ENCODE data around the gene RUVBL1.
A peak's percentile ranks its signal among the peaks of the same experiment; 100 is the strongest.

Gene RUVBL1

GRCh38 chr3:128083396-128083795 lies 40.2 kb downstream of the RUVBL1 start:
- no peak for DNase-seq (ENCODE audit: low spot score)

DNA sequence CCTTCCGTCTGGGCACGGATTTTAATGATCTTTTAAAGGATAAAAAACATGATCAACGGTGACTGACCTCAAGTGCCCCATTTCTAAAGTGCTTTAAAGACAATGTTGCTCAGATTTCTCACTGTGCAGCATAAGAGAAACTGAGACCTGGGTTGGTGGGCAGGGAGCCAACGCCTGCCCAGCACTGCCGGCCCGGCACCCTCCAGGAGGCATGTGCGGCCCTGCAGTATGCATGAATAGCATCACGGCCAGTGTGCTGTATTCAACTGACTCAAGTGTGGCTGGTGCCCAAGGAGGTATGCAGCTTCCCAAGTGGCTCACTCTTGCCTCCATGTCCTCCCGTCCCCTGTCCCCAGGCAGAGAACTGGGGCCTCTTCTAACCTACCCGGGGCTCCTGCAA lies 41.1 kb downstream of the RUVBL1 start:
- no peak for DNase-seq (ENCODE audit: low spot score)

GRCh38 chr3:128081846-128082245 lies 41.8 kb downstream of the RUVBL1 start:
- DNase-seq (ENCODE audit: low spot score) = peak; percentile 71

- DNase-seq (ENCODE audit: low spot score) = no peak
Measured at GRCh38 chr3:128081226-128081625, 42.4 kb downstream of the RUVBL1 start.

- DNase-seq (ENCODE audit: low spot score) = peak; percentile 83
Measured at GRCh38 chr3:128080323-128081080, 43.1 kb downstream of the RUVBL1 start.

DNA sequence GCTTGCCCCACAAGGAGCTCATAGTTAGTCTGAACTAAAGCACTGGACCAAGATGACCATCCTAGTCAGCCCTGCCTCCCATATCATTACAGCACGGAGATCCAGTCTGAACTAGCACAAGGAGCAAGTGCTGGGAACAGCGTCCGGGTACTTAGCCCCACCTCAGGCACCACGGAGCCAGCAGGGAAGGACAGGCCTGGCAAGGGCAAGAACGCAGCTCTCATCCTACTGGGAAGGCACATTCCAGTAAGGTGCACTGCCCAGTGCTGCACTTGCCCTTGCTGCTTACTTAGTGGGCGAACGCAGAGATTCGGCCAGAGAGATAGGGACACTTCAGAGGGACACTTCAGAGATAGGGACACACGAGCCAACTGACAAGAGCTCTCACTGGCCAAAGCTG lies 43.8 kb downstream of the RUVBL1 start:
- no peak for DNase-seq (ENCODE audit: low spot score)

DNA sequence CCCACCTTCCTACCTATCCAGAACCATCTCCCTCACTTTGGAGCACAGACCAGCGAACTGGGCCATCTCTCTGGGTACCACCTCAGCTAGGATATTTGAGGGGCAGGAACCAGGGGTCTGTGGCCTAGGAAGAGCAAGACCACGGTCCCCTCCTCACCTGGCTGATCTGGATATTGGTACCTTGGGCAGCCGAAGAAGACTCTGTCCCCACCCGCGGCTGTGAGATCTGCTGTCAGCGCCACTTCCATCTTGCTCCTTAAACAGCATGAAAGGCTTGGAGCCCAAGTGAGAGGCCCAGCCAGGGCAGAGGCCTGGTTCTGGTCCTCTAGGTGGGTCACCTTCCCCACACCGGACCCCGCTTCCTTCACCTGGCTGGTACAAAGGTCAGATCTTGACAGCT lies 44.7 kb downstream of the RUVBL1 start:
- no peak for DNase-seq (ENCODE audit: low spot score)

DNA sequence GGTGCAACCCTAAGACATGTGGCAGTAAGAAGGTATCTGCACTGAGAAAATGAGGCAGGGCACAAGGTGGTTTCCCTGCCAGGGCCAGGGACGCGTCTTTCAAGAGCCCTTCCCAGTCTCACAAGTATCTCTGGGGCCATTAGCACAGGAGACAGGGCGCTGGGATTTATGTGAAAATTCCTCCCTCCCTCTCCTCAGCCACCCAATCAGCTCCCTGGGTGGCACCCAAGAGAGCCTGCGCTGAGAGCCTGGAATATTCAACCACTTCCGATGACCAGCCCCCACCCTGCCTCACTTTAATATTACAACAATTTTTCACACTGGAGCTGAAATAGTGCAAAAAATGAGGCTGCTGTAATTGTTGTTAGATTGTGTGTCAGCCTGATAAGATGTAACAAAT lies 45.3 kb downstream of the RUVBL1 start:
- DNase-seq (ENCODE audit: low spot score) = no peak

DNA sequence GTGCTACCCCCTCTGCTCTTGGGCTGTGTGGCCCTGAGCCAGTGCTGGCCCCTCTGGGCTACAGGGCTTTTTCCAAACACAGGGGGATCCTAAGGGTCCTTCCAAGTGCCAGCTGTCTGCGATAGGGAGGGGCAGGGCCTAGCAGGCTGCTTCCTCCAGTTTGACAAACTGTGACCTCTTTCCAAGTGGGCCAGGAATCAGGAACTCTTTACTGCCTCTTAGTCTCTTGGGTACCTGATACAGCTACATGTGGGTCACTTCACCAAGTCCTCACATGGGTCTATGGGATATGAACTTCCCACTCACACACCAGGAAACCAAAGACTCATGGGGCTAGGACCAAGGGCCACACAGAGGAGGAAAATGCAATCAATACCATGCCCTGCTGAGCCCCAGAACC lies 45.9 kb downstream of the RUVBL1 start:
- no peak for DNase-seq (ENCODE audit: low spot score)

GRCh38 chr3:128077202-128077624 lies 46.4 kb downstream of the RUVBL1 start:
- no peak for DNase-seq (ENCODE audit: low spot score)

DNA sequence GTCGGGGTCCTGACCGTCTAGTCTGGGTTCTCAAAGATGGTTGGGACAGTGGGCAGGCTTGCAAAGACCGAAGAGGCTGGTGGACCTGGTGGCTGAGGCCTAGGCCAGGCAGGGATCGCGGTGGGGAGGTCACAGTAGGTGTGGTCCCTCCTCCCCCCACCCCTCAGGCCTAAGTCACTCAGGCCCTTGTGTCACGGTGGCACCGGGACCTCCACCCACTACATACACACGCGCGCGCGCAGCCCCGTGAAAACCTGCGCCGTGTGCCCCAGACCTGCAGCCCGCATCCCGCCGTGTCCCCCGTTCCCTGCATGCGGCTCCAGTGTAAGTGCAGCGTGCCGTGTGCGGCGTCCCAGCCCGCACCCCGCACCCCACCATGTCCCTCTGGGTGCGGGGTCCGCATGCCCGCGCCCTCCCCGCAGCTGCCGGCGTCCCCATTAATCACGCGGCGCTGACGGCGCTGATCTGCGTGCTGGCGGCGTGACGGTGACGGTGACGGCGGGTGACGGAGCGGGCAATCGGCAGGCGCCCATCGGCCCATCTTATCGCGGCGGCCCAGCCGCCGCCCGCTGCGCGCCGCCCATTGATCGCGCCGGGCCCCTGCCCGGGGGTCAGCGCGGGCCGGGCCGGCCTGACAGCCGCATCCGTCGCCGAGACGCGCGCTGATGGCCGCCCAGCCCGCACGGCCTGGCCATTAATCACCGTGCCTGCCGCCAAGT lies 47.0 kb downstream of the RUVBL1 start:
- DNase-seq (ENCODE audit: low spot score) = no peak

- peak; percentile 88 for DNase-seq (ENCODE audit: low spot score)
Measured at GRCh38 chr3:128075522-128076482, 47.8 kb downstream of the RUVBL1 start.

- DNase-seq (ENCODE audit: low spot score) = no peak
Measured at GRCh38 chr3:128074851-128075521, 48.6 kb downstream of the RUVBL1 start.

- DNase-seq (ENCODE audit: low spot score) = no peak
Measured at GRCh38 chr3:128073807-128074206, 49.8 kb downstream of the RUVBL1 start.

GRCh38 chr3:128073185-128073725 lies 50.4 kb downstream of the RUVBL1 start:
- no peak for DNase-seq (ENCODE audit: low spot score)

DNA sequence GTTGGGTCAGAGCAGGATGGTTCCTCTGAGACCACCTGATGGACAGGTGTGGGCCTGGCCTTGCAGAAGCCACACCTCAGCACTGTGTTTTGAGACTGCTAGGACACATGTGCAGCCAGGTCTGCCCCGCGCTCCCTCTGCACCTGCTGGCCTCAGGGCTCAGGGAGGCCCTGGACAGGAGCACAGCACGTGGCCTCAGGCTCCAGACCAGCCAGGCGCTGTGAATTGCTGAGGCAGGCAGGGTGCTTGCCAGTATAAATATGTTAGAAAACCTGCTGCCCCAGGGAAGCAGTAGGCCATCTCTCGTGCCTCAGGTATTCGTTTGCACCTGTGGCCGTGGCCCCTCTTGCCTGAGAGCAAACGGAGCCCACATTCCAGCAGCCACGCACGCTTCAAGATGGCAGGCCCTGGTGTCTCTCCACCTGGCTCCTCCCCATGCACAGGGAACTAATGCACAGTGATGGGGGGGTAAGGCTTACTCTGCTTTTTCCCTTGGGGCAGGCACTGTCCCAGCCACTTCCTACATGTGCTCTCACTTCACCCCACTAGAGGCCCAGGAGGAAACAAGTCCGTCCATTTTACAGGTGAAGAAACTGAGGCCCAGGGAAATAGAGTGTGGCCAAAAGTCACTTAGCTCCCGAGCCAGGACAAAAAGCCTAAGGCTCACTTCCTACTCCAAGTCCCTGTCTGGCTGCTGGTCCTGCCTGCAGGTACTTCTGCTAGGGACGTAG lies 51.0 kb downstream of the RUVBL1 start:
- DNase-seq (ENCODE audit: low spot score) = no peak

GRCh38 chr3:128071771-128072453 lies 51.7 kb downstream of the RUVBL1 start:
- DNase-seq (ENCODE audit: low spot score) = no peak

DNA sequence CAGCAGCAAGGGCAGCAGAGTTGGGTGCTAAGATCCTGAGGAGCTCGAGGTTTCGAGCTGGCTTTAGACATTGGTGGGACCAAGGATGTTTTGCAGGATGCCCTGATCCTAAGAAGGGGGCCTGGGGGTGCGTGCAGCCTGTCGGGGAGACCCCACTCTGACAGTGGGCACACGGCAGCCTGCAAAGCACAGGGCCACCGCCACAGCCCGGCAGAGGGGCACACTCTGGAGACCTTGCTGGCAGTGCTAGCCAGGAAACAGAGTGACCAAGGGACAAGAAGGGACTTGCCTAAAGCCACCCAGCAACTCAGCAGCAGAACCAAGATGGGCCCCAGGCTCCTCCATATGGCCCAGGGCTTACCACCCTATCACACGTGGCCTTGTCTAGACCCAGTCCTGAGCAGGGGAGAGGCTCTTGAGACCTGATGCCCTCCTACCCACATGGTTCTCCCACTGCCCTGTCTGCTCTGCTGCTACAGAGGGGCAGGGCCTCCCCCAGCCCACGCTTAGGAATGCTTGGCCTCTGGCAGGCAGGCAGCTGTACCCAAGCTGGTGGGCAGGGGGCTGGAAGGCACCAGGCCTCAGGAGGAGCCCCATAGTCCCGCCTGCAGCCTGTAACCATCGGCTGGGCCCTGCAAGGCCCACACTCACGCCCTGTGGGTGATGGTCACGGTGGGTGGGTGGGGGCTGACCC lies 52.6 kb downstream of the RUVBL1 start:
- no peak for DNase-seq (ENCODE audit: low spot score)

- no peak for DNase-seq (ENCODE audit: low spot score)
Measured at GRCh38 chr3:128069271-128069670, 54.3 kb downstream of the RUVBL1 start.
